MM.1S (cell line): ENCODE results near the gene LRMDA.

ENCODE experiments used
- EZH2 ChIP-seq: fragments of 300-600 bp; sonication (generic); optimal IDR thresholded peaks from 2 replicates; pipeline ENCODE3; 2017; ENCODE audit warnings: low read depth, mild to moderate bottlenecking, antibody characterized with exemption, low read length, mixed read lengths
- TF ChIP-seq, protein P1 (sequence below): fragments of 300-600 bp; sonication (generic); IDR thresholded peaks from 2 replicates; pipeline ENCODE4 v1.5.1; 2016; ENCODE audit warnings: antibody characterized with exemption, low read length, mixed read lengths

DNA sequence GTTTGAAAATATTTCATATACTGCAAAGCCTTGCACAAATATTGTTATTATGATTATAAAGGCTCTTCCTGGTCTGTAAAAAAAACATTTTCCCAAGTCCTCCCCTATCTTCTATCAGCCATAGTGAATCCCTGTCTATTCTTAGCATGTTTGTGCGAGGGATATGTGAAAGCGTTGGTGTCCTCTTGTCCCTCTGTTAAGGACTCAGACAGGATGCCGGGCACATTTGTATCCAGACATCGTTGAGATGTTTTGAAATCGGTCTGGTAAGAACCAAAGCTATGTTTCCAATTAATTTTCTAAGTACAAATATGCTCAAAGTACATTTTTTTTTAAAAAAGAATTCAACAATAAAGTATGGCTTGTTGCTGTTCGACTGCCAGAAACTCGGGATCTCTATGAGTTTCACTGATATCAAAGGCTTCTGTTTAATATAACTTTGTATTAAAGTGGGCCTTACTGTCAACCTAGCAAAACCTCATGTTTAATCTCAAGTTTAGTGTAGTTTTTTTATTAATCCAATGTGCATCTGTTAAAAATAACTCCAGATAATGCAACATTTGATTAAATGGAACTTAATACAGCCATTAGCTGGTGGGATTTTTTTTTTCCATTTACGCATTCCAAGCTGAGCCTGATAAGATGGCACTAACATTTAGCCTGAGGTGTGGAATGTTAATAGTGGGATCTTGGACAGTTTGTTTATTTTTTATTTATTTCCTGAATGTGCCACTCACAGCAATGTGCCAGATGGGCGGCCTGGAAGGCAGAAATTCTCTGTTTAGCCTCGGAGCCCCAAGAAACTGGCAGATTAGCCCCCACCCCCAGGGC lies 754.3 kb downstream of the LRMDA start:
- no peak for TF ChIP-seq EZH2
- TF ChIP-seq, protein P1, sequence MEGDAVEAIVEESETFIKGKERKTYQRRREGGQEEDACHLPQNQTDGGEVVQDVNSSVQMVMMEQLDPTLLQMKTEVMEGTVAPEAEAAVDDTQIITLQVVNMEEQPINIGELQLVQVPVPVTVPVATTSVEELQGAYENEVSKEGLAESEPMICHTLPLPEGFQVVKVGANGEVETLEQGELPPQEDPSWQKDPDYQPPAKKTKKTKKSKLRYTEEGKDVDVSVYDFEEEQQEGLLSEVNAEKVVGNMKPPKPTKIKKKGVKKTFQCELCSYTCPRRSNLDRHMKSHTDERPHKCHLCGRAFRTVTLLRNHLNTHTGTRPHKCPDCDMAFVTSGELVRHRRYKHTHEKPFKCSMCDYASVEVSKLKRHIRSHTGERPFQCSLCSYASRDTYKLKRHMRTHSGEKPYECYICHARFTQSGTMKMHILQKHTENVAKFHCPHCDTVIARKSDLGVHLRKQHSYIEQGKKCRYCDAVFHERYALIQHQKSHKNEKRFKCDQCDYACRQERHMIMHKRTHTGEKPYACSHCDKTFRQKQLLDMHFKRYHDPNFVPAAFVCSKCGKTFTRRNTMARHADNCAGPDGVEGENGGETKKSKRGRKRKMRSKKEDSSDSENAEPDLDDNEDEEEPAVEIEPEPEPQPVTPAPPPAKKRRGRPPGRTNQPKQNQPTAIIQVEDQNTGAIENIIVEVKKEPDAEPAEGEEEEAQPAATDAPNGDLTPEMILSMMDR, result no peak
